GM13977 (cell line): ENCODE results near the gene TBL1Y.

Source experiments
- DNase-seq: peaks from one replicate; pipeline ENCODE4 v3.0.0; 2012; ENCODE audit warnings: low spot score
- CTCF ChIP-seq: IDR thresholded peaks from 2 replicates; pipeline ENCODE4 v1.5.1; 2012; ENCODE audit warnings: mild to moderate bottlenecking, control low read depth; ENCODE audit not compliant: insufficient read depth; ENCODE audit errors: extremely low read depth, missing control alignments
- in situ Hi-C: fragments of 300-500 bp; cut with MboI; formaldehyde crosslinking; loops from one replicate; pipeline ENCODE4 v1.12.0; 2022; ENCODE audit warnings: low sequenced_read_pairs, low pct_unique_long_range_greater_than_20kb, mixed read lengths, inconsistent platforms; ENCODE audit not compliant: unreplicated experiment

TBL1Y gene

GRCh38 chrY:6968191-6968590 is 57.7 kb downstream of the TBL1Y start:
- no peak for TF ChIP-seq CTCF
- in situ Hi-C loops, result no loop called here
- DNase-seq, result no peak

DNA sequence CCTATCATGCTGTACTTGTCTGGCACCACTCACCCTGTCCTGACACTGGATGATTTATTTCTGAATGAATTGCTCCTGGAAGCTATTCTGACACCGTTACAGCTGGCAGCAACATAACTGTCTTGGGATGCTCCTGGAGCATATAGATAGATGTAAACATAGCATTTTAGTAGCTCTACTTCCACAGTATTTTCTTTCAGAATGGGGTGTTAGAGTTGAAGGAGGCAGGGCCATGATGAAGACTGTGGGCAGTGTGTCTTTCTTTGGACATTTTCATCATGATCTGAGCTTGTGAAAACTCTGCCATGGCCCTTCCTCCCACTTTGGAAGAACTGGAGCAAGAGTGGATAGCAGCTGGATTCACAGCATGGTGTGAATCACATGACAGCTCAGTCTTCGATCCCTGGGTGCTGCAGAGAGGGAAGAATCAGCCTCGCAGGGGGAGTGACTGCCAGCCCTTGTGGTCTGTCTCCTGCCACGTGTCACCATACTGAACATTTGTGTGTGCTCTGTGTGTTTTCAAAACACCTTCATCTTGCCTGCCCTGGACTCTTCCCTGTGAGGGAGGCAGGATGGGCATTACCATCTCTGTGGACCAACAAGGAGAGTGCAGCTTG is 61.9 kb downstream of the TBL1Y start:
- in situ Hi-C loops, result no loop called here
- no peak for DNase-seq
- TF ChIP-seq CTCF, result no peak

DNA sequence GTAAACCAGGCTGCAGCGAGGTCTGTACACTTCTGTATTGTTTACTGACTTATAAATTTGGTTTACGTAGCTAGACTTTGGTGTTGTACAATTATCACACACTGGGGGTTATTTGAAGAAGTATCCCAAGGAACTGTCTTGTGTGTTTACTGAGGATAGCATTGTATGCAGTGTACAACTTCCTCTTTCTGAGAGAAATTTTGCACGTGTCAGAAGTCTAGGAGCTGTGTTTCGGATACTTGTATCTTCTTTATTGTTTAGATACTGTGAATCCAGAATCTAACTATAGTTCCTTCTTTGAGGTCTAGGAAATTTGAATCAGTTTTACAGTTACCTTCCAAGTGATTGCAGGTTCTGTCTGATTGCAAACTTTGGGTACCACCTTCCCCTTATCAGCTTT is 64.5 kb downstream of the TBL1Y start:
- DNase-seq, result no peak
- no peak for TF ChIP-seq CTCF
- in situ Hi-C loops, result no loop called here

GRCh38 chrY:6977783-6978182 is 67.3 kb downstream of the TBL1Y start:
- TF ChIP-seq CTCF, result no peak
- in situ Hi-C loops, result no loop called here
- no peak for DNase-seq

DNA sequence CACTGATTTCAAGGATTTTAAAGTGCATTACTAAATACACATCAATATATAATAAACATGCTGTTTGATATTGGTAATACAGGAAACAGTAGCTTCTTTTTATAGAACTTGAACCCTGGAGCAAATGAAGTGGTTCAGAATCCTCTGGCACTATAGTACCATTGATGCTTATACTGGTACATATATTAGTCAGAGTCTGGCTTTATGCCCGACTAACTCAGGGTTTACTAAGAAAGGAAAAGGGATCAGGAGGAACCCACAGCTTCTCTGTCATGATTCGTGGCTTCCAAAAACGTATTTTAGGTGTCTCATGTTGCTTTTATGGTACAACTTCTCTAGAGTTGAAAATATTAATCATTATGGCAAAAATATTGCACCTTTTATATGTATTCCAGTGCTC is 72.7 kb downstream of the TBL1Y start:
- no peak for DNase-seq
- in situ Hi-C loops, result no loop called here
- no peak for TF ChIP-seq CTCF

DNA sequence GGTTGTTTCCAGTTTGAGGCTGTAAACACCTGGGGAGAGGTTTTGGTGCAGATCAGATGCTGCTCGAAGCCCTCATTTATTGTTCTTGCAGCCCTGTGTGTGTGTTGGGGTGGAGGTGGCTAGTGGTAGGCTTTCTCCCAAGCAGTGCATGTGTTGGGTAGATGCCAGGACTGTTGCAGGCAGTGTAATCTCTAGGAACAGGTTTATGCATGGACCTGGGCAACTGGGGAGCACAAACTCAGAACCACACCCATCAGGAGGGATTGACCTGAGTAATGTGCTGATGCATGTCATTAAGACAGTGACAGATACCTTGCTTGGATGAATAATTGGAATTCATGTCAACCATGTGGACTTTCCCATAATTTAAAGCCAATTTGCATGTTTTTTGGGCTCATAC is 77.3 kb downstream of the TBL1Y start:
- TF ChIP-seq CTCF, result no peak
- in situ Hi-C loops, result no loop called here
- no peak for DNase-seq
